Endometrial microvascular endothelial cells (primary cell): ENCODE results near the gene ZNF681. TPM values are rescaled to one million over a fixed set of nuclear protein-coding genes. Genes with fewer than 3 reads are reported as not detected.
"Not testable (repeated sequence)": the region's sequence is repeated elsewhere in the genome, so short reads cannot be mapped to it uniquely, and the experiment has no call there.

ENCODE experiments used
- in situ Hi-C: cut with HindIII; loops from 2 replicates; pipeline ENCODE4 v1.10.0; 2017; ENCODE audit warnings: low sequenced_read_pairs, low pct_unique_long_range_greater_than_20kb; ENCODE audit errors: inconsistent ontology term
- total RNA-seq: library from RNA; depleted of rRNA; stranded (reverse); fragments of >200 nt; gene quantifications from one replicate; pipeline ENCODE4 v1.2.3, GENCODE V29; 2015; ENCODE audit errors: inconsistent ontology term

Gene ZNF681
- total RNA-seq, 1 donor from 2014 or later: 1.1 TPM

GRCh38 chr19:23709347-23709746, 49.3 kb downstream of the ZNF681 start:
- in situ Hi-C loops: no loop called here

- in situ Hi-C loops: no loop called here
Observed at GRCh38 chr19:23706657-23707056, 52.0 kb downstream of the ZNF681 start.

GRCh38 chr19:23699521-23699860, 59.2 kb downstream of the ZNF681 start:
- in situ Hi-C loops: no loop called here

- in situ Hi-C loops: no loop called here
Observed at GRCh38 chr19:23698711-23699520, 59.8 kb downstream of the ZNF681 start.

- in situ Hi-C loops: not testable (repeated sequence)
Observed at GRCh38 chr19:23692937-23693336, 65.8 kb downstream of the ZNF681 start.

Other genes starting within 250 kb of the ZNF681 start
- gene ZNF675, start 71.7 kb downstream of the ZNF681 start, total RNA-seq: 4.7 TPM
- gene ZNF726, start 156.0 kb upstream of the ZNF681 start, total RNA-seq: 3.3 TPM